ENCODE data around the gene ACER3.
"Not testable (repeated sequence)": the region's sequence is repeated elsewhere in the genome, so short reads cannot be mapped to it uniquely, and the experiment has no call there.

The ACER3 gene

GRCh38 chr11:76836613-76837291 lies 24.0 kb upstream of the ACER3 start:
- no peak for DNase-seq (ENCODE audit: low read depth, low spot score)

GRCh38 chr11:76837696-76838677 lies 22.7 kb upstream of the ACER3 start:
- DNase-seq (ENCODE audit: low read depth, low spot score): no peak

- DNase-seq (ENCODE audit: low read depth, low spot score): peak; percentile 24
These were observed 22.0 kb upstream of the ACER3 start for GRCh38 chr11:76838678-76839068.

GRCh38 chr11:76839311-76839710 lies 21.4 kb upstream of the ACER3 start:
- DNase-seq (ENCODE audit: low read depth, low spot score): no peak

GRCh38 chr11:76841923-76842452 lies 18.7 kb upstream of the ACER3 start:
- no peak for DNase-seq (ENCODE audit: low read depth, low spot score)

GRCh38 chr11:76843907-76844306 lies 16.8 kb upstream of the ACER3 start:
- DNase-seq (ENCODE audit: low read depth, low spot score): no peak

- no peak for DNase-seq (ENCODE audit: low read depth, low spot score)
These were observed 16.2 kb upstream of the ACER3 start for GRCh38 chr11:76844511-76844910.

GRCh38 chr11:76845069-76845468 lies 15.6 kb upstream of the ACER3 start:
- no peak for DNase-seq (ENCODE audit: low read depth, low spot score)

GRCh38 chr11:76846441-76846840 lies 14.3 kb upstream of the ACER3 start:
- DNase-seq (ENCODE audit: low read depth, low spot score): no peak

- DNase-seq (ENCODE audit: low read depth, low spot score): no peak
These were observed 11.3 kb upstream of the ACER3 start for GRCh38 chr11:76849376-76849775.

GRCh38 chr11:76850130-76850529 lies 10.6 kb upstream of the ACER3 start:
- no peak for DNase-seq (ENCODE audit: low read depth, low spot score)

GRCh38 chr11:76850815-76851214 lies 9.9 kb upstream of the ACER3 start:
- no peak for DNase-seq (ENCODE audit: low read depth, low spot score)

GRCh38 chr11:76854709-76855108 lies 6.0 kb upstream of the ACER3 start:
- no peak for DNase-seq (ENCODE audit: low read depth, low spot score)

- not testable (repeated sequence) for DNase-seq (ENCODE audit: low read depth, low spot score)
These were observed 5.0 kb upstream of the ACER3 start for GRCh38 chr11:76855670-76856069.

GRCh38 chr11:76856106-76856505 lies 4.6 kb upstream of the ACER3 start:
- no peak for DNase-seq (ENCODE audit: low read depth, low spot score)

GRCh38 chr11:76856571-76856970 lies 4.1 kb upstream of the ACER3 start:
- DNase-seq (ENCODE audit: low read depth, low spot score): no peak

GRCh38 chr11:76857781-76858410 lies 2.8 kb upstream of the ACER3 start:
- DNase-seq (ENCODE audit: low read depth, low spot score): no peak

- DNase-seq (ENCODE audit: low read depth, low spot score): no peak
These were observed 950 bp upstream of the ACER3 start for GRCh38 chr11:76859708-76860227.

GRCh38 chr11:76861490-76861953 lies 804 bp downstream of the ACER3 start:
- DNase-seq (ENCODE audit: low read depth, low spot score): no peak

GRCh38 chr11:76862794-76863193 lies 2.1 kb downstream of the ACER3 start:
- DNase-seq (ENCODE audit: low read depth, low spot score): not testable (repeated sequence)

- no peak for DNase-seq (ENCODE audit: low read depth, low spot score)
These were observed 2.6 kb downstream of the ACER3 start for GRCh38 chr11:76863196-76863777.
